Common myeloid progenitor, CD34-positive (primary cell): ENCODE measurements around the gene RHOC.

Experiments
- CTCF ChIA-PET: fragments of 350-600 bp; sonication (Branson Sonifier 250); formaldehyde crosslinking; loops from one replicate; lab custom pipeline; 2021; ENCODE audit warnings: antibody characterized with exemption; lab: Charles Lee
- POLR2A ChIA-PET: fragments of 350-600 bp; sonication (Branson Sonifier 250); formaldehyde crosslinking; loops from one replicate; lab custom pipeline; 2021; ENCODE audit warnings: antibody characterized with exemption; lab: Charles Lee
- DNase-seq, 3 donors: peaks; one replicate each; pipeline versions ENCODE4 v3.0.0 to v3.0.0-alpha.2; 2013
- H3K27ac ChIP-seq, 2 experiments: 1 replicate in 1 of 2; 2 replicates in 1 of 2; pipeline ENCODE4 v1.7.0; 2013; ENCODE audit warnings: inconsistent platforms in 2 of 2, low read length in 2 of 2, mild to moderate bottlenecking in 2 of 2, low read depth in 1 of 2, moderate library complexity in 1 of 2; ENCODE audit not compliant: severe bottlenecking in 2 of 2, insufficient read depth in 1 of 2, poor library complexity in 1 of 2
- H3K27me3 ChIP-seq, 5 experiments: replicated peaks in 2 of 5; 1 replicate in 3 of 5; 2 replicates in 2 of 5; pipeline versions ENCODE4 v1.6.1 to v1.7.0; 2013; ENCODE audit warnings: low read length in 4 of 5, mild to moderate bottlenecking in 2 of 5, moderate library complexity in 2 of 5, inconsistent platforms in 1 of 5; ENCODE audit not compliant: insufficient read depth in 5 of 5, control insufficient read depth in 4 of 5
- H3K36me3 ChIP-seq, 4 experiments: 1 replicate in 2 of 4; 2 replicates in 2 of 4; pipeline versions ENCODE4 v1.6.1 to v1.7.0; 2013; ENCODE audit warnings: low read length in 3 of 4, control low read depth in 1 of 4, mild to moderate bottlenecking in 1 of 4; ENCODE audit not compliant: control insufficient read depth in 4 of 4, insufficient read depth in 4 of 4
- H3K4me1 ChIP-seq, 4 experiments: 1 replicate in 3 of 4; 2 replicates in 1 of 4; pipeline versions ENCODE4 v1.6.1 to v1.7.1; 2013; ENCODE audit warnings: low read length in 3 of 4, mild to moderate bottlenecking in 3 of 4, control low read depth in 1 of 4, inconsistent platforms in 1 of 4, moderate library complexity in 1 of 4; ENCODE audit not compliant: control insufficient read depth in 4 of 4, insufficient read depth in 4 of 4; ENCODE audit errors: control extremely low read depth in 1 of 4
- H3K4me3 ChIP-seq, 7 experiments: 1 replicate in 4 of 7; 2 replicates in 3 of 7; pipeline versions ENCODE4 v1.5.1 to v1.7.0; 2013; ENCODE audit warnings: mild to moderate bottlenecking in 7 of 7, low read length in 6 of 7, moderate library complexity in 6 of 7, inconsistent platforms in 2 of 7, low read depth in 2 of 7, control low read depth in 1 of 7; ENCODE audit not compliant: insufficient read depth in 4 of 7, control insufficient read depth in 1 of 7; ENCODE audit errors: extremely low read depth in 1 of 7
- H3K9me3 ChIP-seq, 5 experiments: 1 replicate in 4 of 5; 2 replicates in 1 of 5; pipeline versions ENCODE4 v1.6.1 to v1.7.1; 2013; ENCODE audit warnings: low read length in 4 of 5, mild to moderate bottlenecking in 2 of 5, inconsistent platforms in 1 of 5, low read depth in 1 of 5, moderate library complexity in 1 of 5; ENCODE audit not compliant: control insufficient read depth in 4 of 5, insufficient read depth in 2 of 5; ENCODE audit errors: control extremely low read depth in 1 of 5
- WGBS: methylation state at CpG from one replicate; pipeline ENCODE4 v1.1.5; 2013; ENCODE audit not compliant: insufficient coverage; 5-methylcytosine and 5-hydroxymethylcytosine counted together

Gene RHOC

GRCh38 chr1:112672009-112672408 is 34.9 kb downstream of the RHOC start:
- no peak overlapping the region for H3K27ac ChIP-seq
- WGBS, result 100% methylated on average over 1 of the region's 2 CpGs
- peaks cover 17 to 47% (median 34%) of the 10 kb centered on the region in 4 experiments for H3K36me3 ChIP-seq
- H3K4me3 ChIP-seq, result no peak overlapping the region
- no peaks in the 10 kb centered on the region for H3K9me3 ChIP-seq
- no peak for DNase-seq
- CTCF ChIA-PET, result interaction anchor here (0.7 to 4.8 kb wide), 13 partner anchors 8 to 280 kb away, joined by 3 to 28 read pairs (median 10); partner anchors contain the start of genes CAPZA1, PPM1J and ST7L
- no peaks in the 10 kb centered on the region for H3K27me3 ChIP-seq
- H3K4me1 ChIP-seq, result peaks cover 7 to 22% (median 18%) of the 10 kb centered on the region in 4 experiments
- POLR2A ChIA-PET, result no interaction called here

GRCh38 chr1:112666946-112667345 is 40.0 kb downstream of the RHOC start:
- POLR2A ChIA-PET, result no interaction called here
- CTCF ChIA-PET, result interaction anchor here (0.9 to 1.9 kb wide), 2 partner anchors 41 to 165 kb away, joined by 3 to 4 read pairs; no protein-coding TSS in a partner anchor
- H3K4me3 ChIP-seq, result no peak overlapping the region

GRCh38 chr1:112665857-112666256 is 41.1 kb downstream of the RHOC start:
- ChIA-PET CTCF (interaction anchor here (1.6 to 3.4 kb wide), 3 partner anchors 8 to 22 kb away, joined by 4 to 20 read pairs (median 7); partner anchors contain the start of gene MOV10), POLR2A (interaction anchor here (0.5 kb wide), 1 partner anchor 20 kb away, joined by 6 read pairs; no protein-coding TSS in a partner anchor)
- no peaks in the 10 kb centered on the region for H3K9me3 ChIP-seq
- 100% methylated on average over 2 of the region's 3 CpGs for WGBS
- no peak overlapping the region for H3K27ac ChIP-seq
- H3K4me1 ChIP-seq, result no peaks in the 10 kb centered on the region
- peaks cover 37 to 84% (median 59%) of the 10 kb centered on the region in 4 experiments for H3K36me3 ChIP-seq
- DNase-seq, result no peak
- H3K27me3 ChIP-seq, result no peaks in the 10 kb centered on the region
- H3K4me3 ChIP-seq, result no peak overlapping the region

More at GRCh38 chr1:112666946-112667345, 40.0 kb downstream of the RHOC start:
- DNase-seq, result no peak
- 100% methylated on average over 1 of the region's 2 CpGs for WGBS
- Histone ChIP-seq H3K36me3 (peaks cover 35 to 79% (median 59%) of the 10 kb centered on the region in 4 experiments), H3K4me1 (no peaks in the 10 kb centered on the region), H3K9me3 (no peaks in the 10 kb centered on the region), H3K27me3 (no peaks in the 10 kb centered on the region), H3K27ac (no peak overlapping the region)

- WGBS, result no CpG with 5 or more reads among the region's 1 CpG
- H3K36me3 ChIP-seq, result peaks cover 13 to 63% (median 37%) of the 10 kb centered on the region in 4 experiments
- no peak overlapping the region for H3K27ac ChIP-seq
- no peak for DNase-seq
- no peak overlapping the region for H3K4me3 ChIP-seq
- POLR2A ChIA-PET, result no interaction called here
- CTCF ChIA-PET, result interaction anchor here (1.1 to 4.1 kb wide), 6 partner anchors 10 to 56 kb away, joined by 3 to 22 read pairs (median 4); partner anchors contain the start of gene MOV10
- no peaks in the 10 kb centered on the region for H3K9me3 ChIP-seq
- H3K4me1 ChIP-seq, result no peaks in the 10 kb centered on the region
- H3K27me3 ChIP-seq, result no peaks in the 10 kb centered on the region
Measured at GRCh38 chr1:112651205-112651604, 55.7 kb downstream of the RHOC start.
